ENCODE data around the gene CACNB3. TPM values are rescaled to one million over a fixed set of nuclear protein-coding genes. Genes with fewer than 3 reads are reported as not detected.

The CACNB3 gene
- total RNA-seq = 16.0 and 19.8 TPM in 2 replicates

GRCh38 chr12:48817873-48818830, at the start of gene CACNB3:
CACNB3 (plus strand) TSS chr12:48818496; CDS start chr12:48818930, 434 bp downstream.

GRCh38 chr12:48788854-48789775, 29.2 kb upstream of the CACNB3 start, which contains the start of gene ADCY6:
ADCY6 (minus strand) TSS chr12:48789089; CDS start chr12:48783434, 5,655 bp downstream.

GRCh38 chr12:48851883-48852733, 33.8 kb downstream of the CACNB3 start, which contains the start of gene DDX23:
DDX23 (minus strand) TSS chr12:48852163; CDS start chr12:48845782, 6,381 bp downstream.

GRCh38 chr12:48865281-48866051, 47.2 kb downstream of the CACNB3 start, which contains the start of gene RND1:
RND1 (minus strand) TSS chr12:48865870; CDS start chr12:48865767, 103 bp downstream.

Other genes starting within 250 kb of the CACNB3 start
- gene LALBA, start 248.4 kb upstream of the CACNB3 start, total RNA-seq = not detected in 2 replicates
- 34.0 and 55.1 TPM in 2 replicates for gene KANSL2, start 136.3 kb upstream of the CACNB3 start, total RNA-seq
- 11.3 and 30.2 TPM in 2 replicates for gene CCNT1, start 101.8 kb upstream of the CACNB3 start, total RNA-seq
- gene ADCY6, start 29.4 kb upstream of the CACNB3 start, total RNA-seq = 24.1 and 66.6 TPM in 2 replicates
- 84.2 and 143 TPM in 2 replicates for gene DDX23, start 33.7 kb downstream of the CACNB3 start, total RNA-seq
- 5.5 and 12.0 TPM in 2 replicates for gene RND1, start 47.4 kb downstream of the CACNB3 start, total RNA-seq
- 7.9 and 11.6 TPM in 2 replicates for gene FKBP11, start 107.0 kb downstream of the CACNB3 start, total RNA-seq
- gene ARF3, start 139.0 kb downstream of the CACNB3 start, total RNA-seq = 26.6 and 52.1 TPM in 2 replicates
- gene WNT10B, start 153.2 kb downstream of the CACNB3 start, total RNA-seq = 0.32 TPM in 1 of 2 replicates, not detected in the other
- not detected in 2 replicates for gene WNT1, start 159.8 kb downstream of the CACNB3 start, total RNA-seq
- under 0.01 and 0.13 TPM in 2 replicates for gene DDN, start 180.9 kb downstream of the CACNB3 start, total RNA-seq
- gene PRKAG1, start 200.3 kb downstream of the CACNB3 start, total RNA-seq = 34.6 and 38.8 TPM in 2 replicates
- gene KMT2D, start 242.3 kb downstream of the CACNB3 start, total RNA-seq = 33.4 and 120 TPM in 2 replicates